ENCODE results near the gene C1orf21.

DNA sequence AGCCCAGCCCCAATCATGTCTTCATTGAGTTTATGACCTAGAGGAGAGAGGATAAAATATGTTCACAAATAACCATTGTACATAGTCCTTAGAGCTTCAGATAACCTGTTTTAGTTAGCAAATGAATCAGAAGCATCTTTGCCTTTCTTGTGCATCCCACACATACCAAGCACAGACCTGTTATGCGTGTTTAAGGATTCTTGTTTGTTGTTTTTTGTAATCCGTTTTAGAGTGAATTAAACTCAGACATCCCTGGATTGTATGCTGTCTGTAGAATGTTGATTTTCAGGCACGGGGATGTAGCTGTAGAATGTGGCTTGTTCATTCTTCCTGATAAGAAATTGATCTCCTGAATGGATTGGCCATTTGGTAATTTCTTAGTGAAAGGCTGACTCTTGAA is 232.0 kb downstream of the C1orf21 start:
- TF ChIP-seq, protein P1, sequence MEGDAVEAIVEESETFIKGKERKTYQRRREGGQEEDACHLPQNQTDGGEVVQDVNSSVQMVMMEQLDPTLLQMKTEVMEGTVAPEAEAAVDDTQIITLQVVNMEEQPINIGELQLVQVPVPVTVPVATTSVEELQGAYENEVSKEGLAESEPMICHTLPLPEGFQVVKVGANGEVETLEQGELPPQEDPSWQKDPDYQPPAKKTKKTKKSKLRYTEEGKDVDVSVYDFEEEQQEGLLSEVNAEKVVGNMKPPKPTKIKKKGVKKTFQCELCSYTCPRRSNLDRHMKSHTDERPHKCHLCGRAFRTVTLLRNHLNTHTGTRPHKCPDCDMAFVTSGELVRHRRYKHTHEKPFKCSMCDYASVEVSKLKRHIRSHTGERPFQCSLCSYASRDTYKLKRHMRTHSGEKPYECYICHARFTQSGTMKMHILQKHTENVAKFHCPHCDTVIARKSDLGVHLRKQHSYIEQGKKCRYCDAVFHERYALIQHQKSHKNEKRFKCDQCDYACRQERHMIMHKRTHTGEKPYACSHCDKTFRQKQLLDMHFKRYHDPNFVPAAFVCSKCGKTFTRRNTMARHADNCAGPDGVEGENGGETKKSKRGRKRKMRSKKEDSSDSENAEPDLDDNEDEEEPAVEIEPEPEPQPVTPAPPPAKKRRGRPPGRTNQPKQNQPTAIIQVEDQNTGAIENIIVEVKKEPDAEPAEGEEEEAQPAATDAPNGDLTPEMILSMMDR (conservative IDR thresholded peaks at IDR 0.05 in 1 of 2, IDR thresholded peaks at IDR 0.05 in 1 of 2; ENCODE audit: low read depth in 1 of 2, low read length in 2 of 2), result no peak
- TF ChIP-seq EZH2 (IDR thresholded peaks at IDR 0.05; ENCODE audit: low read length, missing control alignments), result no peak

Measured in fibroblast of lung (primary cell).